HG03460 (cell line): Measurements from ENCODE around the gene NSD1.
"Not testable (repeated sequence)": the region's sequence is repeated elsewhere in the genome, so short reads cannot be mapped to it uniquely, and the experiment has no call there.

Experiments used
- ATAC-seq: cut with Tn5 transposase; IDR thresholded peaks from one replicate; pipeline ENCODE4 v1.9.1; 2021; ENCODE audit not compliant: unreplicated experiment

The NSD1 gene

DNA sequence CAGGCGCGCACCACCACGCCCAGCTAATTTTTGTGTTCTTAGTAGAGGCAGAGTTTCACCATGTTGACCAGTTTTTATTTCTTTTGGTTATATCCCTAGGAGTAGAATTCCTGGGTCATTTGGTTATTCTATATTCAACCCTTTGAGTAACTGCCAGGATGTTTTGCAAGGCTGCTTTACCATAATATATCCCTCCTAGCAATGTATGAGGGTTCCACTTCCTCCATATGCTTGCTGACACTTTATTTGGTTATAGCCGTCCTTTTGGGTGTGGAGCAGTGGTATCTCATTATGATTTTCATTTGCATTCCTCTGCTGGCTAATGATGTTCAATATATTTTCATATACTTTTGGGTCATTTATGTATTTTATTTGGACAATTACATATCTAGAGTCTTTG is 88.7 kb downstream of the NSD1 start:
- ATAC-seq: no peak

DNA sequence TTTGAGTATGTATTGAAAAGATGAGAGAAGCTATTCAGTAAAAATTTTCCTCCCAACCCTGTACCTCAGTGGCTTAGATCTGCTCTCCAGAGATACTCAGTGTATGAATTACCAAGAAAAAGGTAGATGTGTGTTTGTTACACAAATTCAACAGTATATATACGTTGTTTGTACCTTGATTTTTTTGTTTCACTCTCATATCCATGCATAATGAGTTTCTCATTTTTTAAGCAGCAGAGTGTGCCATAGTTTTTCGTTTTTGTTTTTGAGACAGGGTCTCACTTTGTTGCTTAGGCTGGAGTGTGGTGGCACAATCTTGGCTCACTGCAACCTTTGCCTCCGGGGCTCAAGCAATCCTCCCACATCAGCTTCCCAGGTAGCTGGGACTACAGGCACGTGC is 92.2 kb downstream of the NSD1 start:
- no peak for ATAC-seq

GRCh38 chr5:177226860-177227259 is 93.3 kb downstream of the NSD1 start:
- no peak for ATAC-seq

- ATAC-seq: no peak
These were observed 95.2 kb downstream of the NSD1 start for GRCh38 chr5:177228751-177229150.

- no peak for ATAC-seq
These were observed 97.1 kb downstream of the NSD1 start for GRCh38 chr5:177230660-177231059.

DNA sequence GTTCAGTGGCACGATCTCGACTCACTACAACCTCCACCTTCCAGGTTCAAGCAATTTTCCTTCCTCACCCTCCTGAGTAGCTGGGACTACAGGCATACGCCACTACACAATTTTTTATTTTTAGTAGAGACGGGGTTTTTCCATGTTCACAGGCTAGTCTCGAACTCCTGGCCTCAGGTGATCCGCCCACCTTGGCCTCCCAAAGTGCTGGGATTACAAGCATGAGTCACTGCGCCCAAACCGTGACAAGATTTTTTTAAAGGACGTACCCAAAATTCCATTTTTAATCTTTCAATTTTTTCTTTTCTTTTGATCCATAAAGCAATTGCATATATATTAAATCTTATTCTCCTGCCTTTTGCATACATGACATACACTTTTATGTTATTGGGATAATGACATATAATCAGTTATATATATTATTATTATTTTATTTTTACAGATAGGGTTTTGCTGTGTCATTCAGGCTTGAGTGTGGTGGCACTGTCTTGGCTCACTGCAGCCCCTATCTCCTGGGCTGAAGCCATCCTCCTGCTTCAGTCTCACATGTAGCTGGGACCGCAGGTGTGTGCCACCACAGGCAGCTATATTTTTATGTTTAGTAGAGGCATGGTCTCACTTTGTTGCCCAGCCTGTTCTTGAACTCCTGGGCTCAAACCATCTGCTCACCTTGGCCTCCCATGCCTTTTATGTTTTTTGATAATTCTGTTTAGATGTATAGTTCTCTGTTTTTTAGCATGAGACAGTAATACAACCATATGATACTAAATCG is 98.1 kb downstream of the NSD1 start:
- ATAC-seq: no peak

DNA sequence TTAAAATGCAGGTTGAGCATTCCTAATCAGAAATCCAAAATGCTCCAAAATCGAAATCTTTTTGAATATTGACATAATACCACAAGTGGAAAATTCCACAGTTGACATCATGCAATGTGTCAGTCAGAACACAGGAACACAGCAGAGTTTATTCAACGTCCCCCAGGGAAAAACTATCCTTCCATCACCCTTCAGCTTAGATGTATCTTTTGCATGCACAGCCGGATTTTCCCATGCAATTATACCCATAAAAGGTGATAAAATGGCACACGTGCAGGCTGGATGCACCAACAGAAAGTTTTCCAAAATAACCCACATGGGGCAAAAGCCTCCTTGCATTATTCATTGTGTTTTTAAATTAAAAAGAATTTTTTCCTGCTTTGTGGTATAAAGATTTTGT is 98.8 kb downstream of the NSD1 start:
- ATAC-seq: no peak

- ATAC-seq: no peak
These were observed 99.2 kb downstream of the NSD1 start for GRCh38 chr5:177232761-177233160.

GRCh38 chr5:177233206-177233605 is 99.6 kb downstream of the NSD1 start:
- no peak for ATAC-seq

DNA sequence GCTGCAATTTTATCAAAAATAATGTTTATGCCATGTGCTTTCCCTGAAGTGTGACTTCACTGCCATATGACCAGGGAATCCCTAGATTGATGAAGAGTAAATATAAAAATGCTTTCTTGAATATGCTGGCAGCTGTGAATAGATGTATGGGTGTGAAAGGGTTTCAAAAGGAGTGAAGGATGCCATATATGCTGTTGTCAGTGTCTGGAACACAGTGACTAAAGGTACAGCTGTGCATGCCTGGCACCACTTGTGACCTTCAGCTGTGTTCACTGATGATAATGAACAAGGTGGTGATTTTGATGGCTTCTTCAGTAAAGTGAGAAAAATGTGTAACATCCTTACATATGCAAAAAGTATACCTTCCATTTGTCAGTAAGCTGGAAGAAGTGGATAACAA is 100.2 kb downstream of the NSD1 start:
- ATAC-seq: no peak

DNA sequence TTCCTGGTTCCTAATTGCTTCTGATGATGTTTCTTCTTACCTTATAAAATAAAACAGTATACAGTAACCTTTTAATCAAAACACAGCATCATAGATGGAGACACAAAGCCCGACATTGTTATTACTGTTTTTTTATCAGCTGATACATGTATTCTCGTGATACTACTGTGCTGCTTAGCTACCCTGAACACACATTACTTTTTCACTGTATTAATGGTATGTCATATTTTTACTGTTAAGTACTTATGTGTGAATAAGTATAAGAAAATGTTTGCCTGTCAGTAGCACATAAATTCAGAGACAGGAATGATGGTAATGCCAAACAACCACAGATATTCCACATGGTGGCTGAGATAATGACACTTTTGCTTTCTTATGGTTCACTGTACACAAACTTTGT is 101.3 kb downstream of the NSD1 start:
- ATAC-seq: no peak

GRCh38 chr5:177241768-177242167 is 108.2 kb downstream of the NSD1 start:
- no peak for ATAC-seq

GRCh38 chr5:177242304-177242703 is 108.7 kb downstream of the NSD1 start:
- no peak for ATAC-seq

- no peak for ATAC-seq
These were observed 116.4 kb downstream of the NSD1 start for GRCh38 chr5:177249761-177250537.

DNA sequence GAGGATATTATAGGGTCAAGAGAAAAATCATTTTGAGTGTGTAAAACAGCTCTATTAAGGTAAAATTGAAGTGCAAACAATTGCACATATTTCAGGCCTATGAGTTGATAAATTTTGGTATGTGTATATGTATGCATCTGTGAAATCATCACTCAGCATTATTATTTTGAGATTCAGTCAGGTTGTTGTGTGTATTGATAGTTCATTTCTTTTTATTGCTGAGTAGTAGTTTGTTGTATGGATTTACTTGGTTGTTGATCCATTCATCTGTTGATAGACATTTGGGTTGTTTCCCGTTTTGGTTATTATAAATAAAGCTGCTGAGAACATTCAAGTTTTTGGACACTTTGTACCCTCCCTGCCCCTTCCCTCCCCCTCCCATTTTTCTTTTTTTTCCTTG is 119.7 kb downstream of the NSD1 start:
- ATAC-seq: no peak

DNA sequence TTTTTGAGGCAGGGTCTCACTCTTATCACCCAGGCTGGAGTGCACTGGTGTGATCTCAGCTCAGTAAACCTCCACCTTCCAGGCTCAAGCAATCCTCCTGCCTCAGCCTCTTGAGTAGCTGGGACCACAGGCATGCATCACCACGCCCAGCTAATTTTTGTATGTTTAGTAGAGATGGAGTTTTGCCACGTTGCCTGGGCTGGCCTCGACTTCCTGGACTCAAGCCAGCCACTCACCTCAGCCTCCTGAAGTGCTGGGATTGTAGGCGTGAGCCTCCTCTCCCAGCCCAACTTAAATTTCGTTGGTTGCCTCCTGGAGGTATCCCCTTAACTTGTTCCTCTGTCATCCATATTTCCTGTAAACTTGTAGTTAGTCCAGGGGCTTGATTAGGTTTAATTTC is 122.7 kb downstream of the NSD1 start:
- ATAC-seq: no peak

DNA sequence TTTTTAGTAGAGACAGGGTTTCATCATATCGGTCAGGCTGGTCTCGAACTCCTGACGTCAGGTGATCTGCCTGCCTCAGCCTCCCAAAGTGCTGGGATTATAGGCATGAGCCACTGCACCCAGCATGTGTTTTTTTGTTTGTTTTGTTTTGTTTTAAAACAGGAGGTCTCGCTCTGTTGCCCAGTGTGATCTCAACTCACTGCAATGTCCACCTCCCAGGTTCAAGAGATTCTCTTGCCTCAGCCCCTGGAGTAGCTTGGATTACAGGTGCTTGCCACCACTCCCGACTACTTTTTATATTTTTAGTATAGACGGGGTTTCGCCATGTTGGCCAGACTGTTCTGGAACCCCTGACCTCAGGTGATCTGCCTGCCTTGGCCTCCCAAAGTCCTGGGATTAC is 125.1 kb downstream of the NSD1 start:
- not testable (repeated sequence) for ATAC-seq

DNA sequence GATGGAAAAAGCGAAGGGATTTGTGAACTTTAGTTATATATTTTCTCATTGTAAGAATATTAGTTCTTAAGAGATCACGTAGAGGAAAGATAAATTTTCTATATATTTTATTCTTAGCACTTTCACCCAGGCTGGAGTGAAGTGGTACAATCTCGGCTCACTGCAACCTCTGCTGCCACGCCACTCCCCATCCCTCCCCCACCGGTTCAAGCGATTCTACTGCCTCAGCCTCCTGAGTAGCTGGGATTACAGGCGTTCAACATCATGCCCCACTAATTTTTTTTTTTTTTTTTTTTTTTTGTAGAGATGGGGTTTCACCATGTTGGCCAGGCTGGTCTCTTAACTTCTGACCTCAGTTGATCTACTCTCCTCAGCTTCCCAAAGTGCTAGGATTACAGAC is 127.4 kb downstream of the NSD1 start:
- no peak for ATAC-seq

- no peak for ATAC-seq
These were observed 127.9 kb downstream of the NSD1 start for GRCh38 chr5:177261510-177261909.

GRCh38 chr5:177264178-177264577 is 130.6 kb downstream of the NSD1 start:
- ATAC-seq: no peak

DNA sequence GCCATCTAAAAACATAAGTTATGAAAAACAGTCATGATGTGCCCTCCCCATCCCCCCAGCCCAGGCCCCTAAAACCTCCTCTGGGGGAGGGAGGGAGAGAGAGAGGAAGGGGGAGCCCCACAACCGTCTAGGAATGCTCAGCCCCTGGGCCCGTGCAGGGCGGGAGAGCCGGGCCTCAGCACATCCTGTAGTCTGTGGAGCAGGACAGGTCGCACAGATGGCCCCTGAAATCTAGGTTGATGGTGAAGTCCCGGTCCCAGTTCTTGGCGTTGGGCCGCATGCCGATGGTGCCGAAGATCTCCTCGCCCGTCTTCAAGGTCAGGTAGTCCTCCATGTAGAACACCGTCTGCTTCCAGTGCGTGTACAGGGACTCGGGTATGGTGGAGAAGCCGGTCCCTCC is 131.8 kb downstream of the NSD1 start:
- no peak for ATAC-seq

- ATAC-seq: no peak
These were observed 135.8 kb downstream of the NSD1 start for GRCh38 chr5:177269232-177269895.
